HepG2 (cell line): ENCODE measurements around the gene TEX261. TPM values are rescaled to one million over a fixed set of nuclear protein-coding genes. Genes with fewer than 3 reads are reported as not detected.

Source experiments
- ARNT ChIP-seq: fragments of 450-650 bp; IDR thresholded peaks from 2 replicates; pipeline ENCODE4 v1.6.1; 2017
- BRD4 ChIP-seq: sonication (generic); formaldehyde crosslinking; IDR thresholded peaks from 2 replicates; pipeline ENCODE4 v1.4.0; 2020; ENCODE audit warnings: missing genetic modification reagents
- CBX1 ChIP-seq: IDR thresholded peaks from one replicate; pipeline ENCODE4 v1.6.1; 2016; ENCODE audit warnings: antibody characterized with exemption, low read depth
- EEA1 ChIP-seq: sonication (generic); formaldehyde crosslinking; IDR thresholded peaks from 2 replicates; pipeline ENCODE4 v1.5.1; 2020; ENCODE audit warnings: mild to moderate bottlenecking, missing genetic modification reagents, borderline replicate concordance
- GLMP ChIP-seq: sonication (generic); formaldehyde crosslinking; IDR thresholded peaks from 2 replicates; pipeline ENCODE4 v1.9.0; 2021; ENCODE audit warnings: missing genetic modification reagents, mild to moderate bottlenecking, borderline replicate concordance
- KAT8 ChIP-seq: IDR thresholded peaks from 2 replicates; pipeline ENCODE4 v1.6.1; 2016; ENCODE audit warnings: missing genetic modification reagents, missing compliant biosample characterization
- MYC ChIP-seq: sonication (generic); formaldehyde crosslinking; IDR thresholded peaks from 2 replicates; pipeline ENCODE4 v1.9.0; 2021; ENCODE audit warnings: missing genetic modification reagents, borderline replicate concordance
- POGZ ChIP-seq: sonication (generic); formaldehyde crosslinking; IDR thresholded peaks from 2 replicates; pipeline ENCODE4 v1.4.0; 2020; ENCODE audit warnings: mild to moderate bottlenecking, missing genetic modification reagents
- REXO4 ChIP-seq: sonication (generic); formaldehyde crosslinking; IDR thresholded peaks from 2 replicates; pipeline ENCODE4 v1.8.0; 2022; ENCODE audit warnings: missing genetic modification reagents, mild to moderate bottlenecking, borderline replicate concordance
- RXRA ChIP-seq: sonication (generic); formaldehyde crosslinking; IDR thresholded peaks from 2 replicates; pipeline ENCODE4 v1.5.1; 2020; ENCODE audit warnings: missing genetic modification reagents
- SNAPC5 ChIP-seq: sonication (generic); formaldehyde crosslinking; IDR thresholded peaks from 2 replicates; pipeline ENCODE4 v1.8.1; 2023; ENCODE audit warnings: mild to moderate bottlenecking, missing genetic modification reagents, borderline replicate concordance
- SOX13 ChIP-seq, 3 experiments: fragments of 450-650 bp in 1 of 3; sonication (generic) in 1 of 3; formaldehyde crosslinking in 1 of 3; IDR thresholded peaks in 2 of 3; conservative IDR thresholded peaks in 1 of 3; 2 replicates each; pipeline versions ENCODE4 v1.5.0 to v1.6.1; 2016 to 2020; ENCODE audit warnings: antibody characterized with exemption in 1 of 3, mild to moderate bottlenecking in 1 of 3, missing compliant biosample characterization in 1 of 3, missing genetic modification reagents in 1 of 3, moderate library complexity in 1 of 3
- SRSF9 ChIP-seq: fragments of 200-400 bp; formaldehyde crosslinking; IDR thresholded peaks from 2 replicates; pipeline ENCODE4 v1.6.1; 2018; ENCODE audit warnings: borderline replicate concordance, mild to moderate bottlenecking, low read depth, low read length; ENCODE audit not compliant: insufficient read depth, poor library complexity, severe bottlenecking
- TOPORS ChIP-seq: sonication (generic); formaldehyde crosslinking; IDR thresholded peaks from 2 replicates; pipeline ENCODE4 v1.8.0; 2023; ENCODE audit warnings: mild to moderate bottlenecking, missing genetic modification reagents
- U2AF1 ChIP-seq: fragments of 200-400 bp; formaldehyde crosslinking; optimal IDR thresholded peaks from 2 replicates; pipeline ENCODE3; 2017; ENCODE audit warnings: mild to moderate bottlenecking, low read depth, low read length
- WIZ ChIP-seq: sonication (generic); formaldehyde crosslinking; IDR thresholded peaks from 2 replicates; pipeline ENCODE4 v1.5.1; 2020; ENCODE audit warnings: mild to moderate bottlenecking, missing genetic modification reagents
- ZBTB1 ChIP-seq: sonication (generic); formaldehyde crosslinking; IDR thresholded peaks from 2 replicates; pipeline ENCODE4 v1.4.0; 2020; ENCODE audit warnings: missing genetic modification reagents, borderline replicate concordance
- ZEB1 ChIP-seq: IDR thresholded peaks from 2 replicates; pipeline ENCODE4 v1.6.1; 2012; ENCODE audit warnings: mild to moderate bottlenecking, low read depth, inconsistent platforms; ENCODE audit not compliant: insufficient replicate concordance
- ZNF33A ChIP-seq: sonication (generic); formaldehyde crosslinking; IDR thresholded peaks from 2 replicates; pipeline ENCODE4 v1.5.1; 2020; ENCODE audit warnings: missing genetic modification reagents, mild to moderate bottlenecking, moderate library complexity, borderline replicate concordance
- ZNF33B ChIP-seq: sonication (generic); formaldehyde crosslinking; IDR thresholded peaks from 2 replicates; pipeline ENCODE4 v1.5.1; 2020; ENCODE audit warnings: mild to moderate bottlenecking, missing genetic modification reagents
- ZNF557 ChIP-seq: sonication (generic); formaldehyde crosslinking; IDR thresholded peaks from 2 replicates; pipeline ENCODE4 v1.4.0; 2020; ENCODE audit warnings: missing genetic modification reagents
- ZNF572 ChIP-seq: sonication (generic); formaldehyde crosslinking; IDR thresholded peaks from 2 replicates; pipeline ENCODE4 v1.5.1; 2020; ENCODE audit warnings: mild to moderate bottlenecking, missing genetic modification reagents
- ZNF614 ChIP-seq: IDR thresholded peaks from 2 replicates; pipeline ENCODE4 v1.6.1; 2018; ENCODE audit warnings: missing biosample characterization, missing genetic modification reagents, inconsistent platforms, borderline replicate concordance
- ZNF616 ChIP-seq: sonication (generic); formaldehyde crosslinking; IDR thresholded peaks from 2 replicates; pipeline ENCODE4 v1.5.0; 2020; ENCODE audit warnings: low read depth, mild to moderate bottlenecking, missing genetic modification reagents
- ZNF687 ChIP-seq: sonication (generic); formaldehyde crosslinking; IDR thresholded peaks from 2 replicates; pipeline ENCODE4 v1.5.1; 2020; ENCODE audit warnings: mild to moderate bottlenecking, missing genetic modification reagents, moderate library complexity
- polyA plus RNA-seq, 8 experiments: library from polyadenylated mRNA; depleted of rRNA in 3 of 8; stranded (reverse) in 7 of 8; unstranded in 1 of 8; fragments of >200 nt; fragmentation: Illumina TruSeq in 4 of 8; extraction: Trizol in 4 of 8; gene quantifications; 2 replicates each; pipeline versions ENCODE4 v1.2.1 to v1.2.3, GENCODE V29; 2011 to 2016; ENCODE audit warnings: low read depth in 4 of 8, missing spikeins in 1 of 8, mixed read lengths in 1 of 8; ENCODE audit not compliant: insufficient read depth in 1 of 8
- total RNA-seq, 5 experiments: library from RNA; depleted of rRNA; stranded (reverse); fragments of >200 nt; fragmentation: Illumina TruSeq; extraction: Trizol; gene quantifications; 2 replicates each; pipeline ENCODE4 v1.2.3, GENCODE V29; 2016; ENCODE audit warnings: low read depth in 1 of 5

Gene TEX261
- total and polyA plus RNA-seq, 2 of the 13 experiments (the other 11 are each of a cell fraction or from before 2014, with no cell fraction given): 43.8 to 78.7 TPM

GRCh38 chr2:70994699-70995425, at the start of gene TEX261 (continued):
- TF ChIP-seq RXRA (CRISPR knock-in tag) (0 out of 2 replicates have a peak, but pooled peaks have one; percentile 37), GLMP (no peak), TOPORS (peak; percentile 92; the same call in 1 of the 2 replicates), ZNF616 (CRISPR knock-in tag) (peak; percentile 61; the same call in 1 of the 2 replicates), EEA1 (no peak), MYC (CRISPR knock-in tag) (peak; percentile 50; the same call in 1 of the 2 replicates), SNAPC5 (peak; percentile 48; the same call in 1 of the 2 replicates), ZNF557 (CRISPR knock-in tag) (no peak), ZBTB1 (CRISPR knock-in tag) (no peak), ZEB1 (peak; percentile 75), ZNF687 (CRISPR knock-in tag) (peak; percentile 82), BRD4 (CRISPR knock-in tag) (peak; percentile 21; the same call in 1 of the 2 replicates), CBX1 (peak; percentile 58), ZNF572 (CRISPR knock-in tag) (peak; percentile 97; the same call in 1 of the 2 replicates), REXO4 (no peak), KAT8 (peak; percentile 69; the same call in 1 of the 2 replicates), ZNF33A (CRISPR knock-in tag) (no peak), ARNT (no peak), POGZ (CRISPR knock-in tag) (peak; percentile 78), WIZ (0 out of 2 replicates have a peak, but pooled peaks have one; percentile 90), U2AF1 (no peak), SOX13 (IDR thresholded peaks at IDR 0.05) (no peak), SOX13 (CRISPR knock-in tag; conservative IDR thresholded peaks at IDR 0.05 in 1 of 2, IDR thresholded peaks at IDR 0.05 in 1 of 2) (peak in 1 of 2 experiments; percentile 50; a peak in 1 of 4 replicates), ZNF33B (CRISPR knock-in tag) (peak; percentile 45; the same call in 1 of the 2 replicates), ZNF614 (peak; percentile 74; the same call in 1 of the 2 replicates), SRSF9 (no peak)
